WTC11 (cell line): ENCODE results near the gene NRBF2. TPM values are rescaled to one million over a fixed set of nuclear protein-coding genes. Genes with fewer than 3 reads are reported as not detected.

Experiments
- ATAC-seq: fragments of 200-7000 bp; cut with Tn5 transposase; 2 replicates; pipeline ENCODE4 v1.10.0; 2021; ENCODE audit warnings: mild to moderate bottlenecking, moderate library complexity
- CTCF ChIA-PET: fragments of 300-600 bp; sonication (Branson Sonifier 250); formaldehyde crosslinking; loops from one replicate; lab custom pipeline; 2021; ENCODE audit warnings: antibody characterized with exemption; lab: Charles Lee
- POLR2A ChIA-PET: fragments of 350-600 bp; sonication (Branson Sonifier 250); formaldehyde crosslinking; loops from one replicate; lab custom pipeline; 2021; ENCODE audit warnings: antibody characterized with exemption; lab: Charles Lee
- DNase-seq: peaks from one replicate; pipeline ENCODE4 v3.0.0; 2021; ENCODE audit warnings: low spot score
- H3K27ac Mint-ChIP-seq: 2 replicates; pipeline ENCODE4 v1.8.0; 2021; ENCODE audit warnings: mixed read lengths
- H3K27me3 Mint-ChIP-seq: 2 replicates; pipeline ENCODE4 v1.8.0; 2021; ENCODE audit warnings: low read depth, mild to moderate bottlenecking, moderate library complexity, mixed read lengths
- H3K36me3 Mint-ChIP-seq: 2 replicates; pipeline ENCODE4 v1.8.0; 2021; ENCODE audit warnings: mixed read lengths
- H3K4me1 Mint-ChIP-seq: 2 replicates; pipeline ENCODE4 v1.8.0; 2022; ENCODE audit warnings: mixed read lengths
- H3K4me3 Mint-ChIP-seq: 2 replicates; pipeline ENCODE4 v1.8.0; 2021; ENCODE audit warnings: mild to moderate bottlenecking, moderate library complexity, mixed read lengths
- H3K9me3 Mint-ChIP-seq: 2 replicates; pipeline ENCODE4 v1.8.0; 2021; ENCODE audit warnings: mixed read lengths
- FOXP1 ChIP-seq: sonication (generic); formaldehyde crosslinking; IDR thresholded peaks from 2 replicates; pipeline ENCODE4 v1.8.0; 2022; ENCODE audit warnings: missing genetic modification reagents, mild to moderate bottlenecking, moderate library complexity, borderline replicate concordance
- HMGA2 ChIP-seq: fragments of 250-450 bp; sonication (Bioruptor Pico); IDR thresholded peaks from 2 replicates; pipeline ENCODE4 v1.4.0; 2021; ENCODE audit warnings: mild to moderate bottlenecking, moderate library complexity
- HMGXB4 ChIP-seq: sonication (generic); formaldehyde crosslinking; IDR thresholded peaks from 2 replicates; pipeline ENCODE4 v1.8.1; 2023; ENCODE audit warnings: mild to moderate bottlenecking, moderate library complexity, missing genetic modification reagents
- JAZF1 ChIP-seq: fragments of 250-450 bp; sonication (Bioruptor Pico); IDR thresholded peaks from 2 replicates; pipeline ENCODE4 v1.9.0; 2021; ENCODE audit warnings: moderate library complexity, mild to moderate bottlenecking, inconsistent platforms
- NFYB ChIP-seq: sonication (generic); formaldehyde crosslinking; conservative IDR thresholded peaks from 2 replicates; pipeline ENCODE4 v1.8.0; 2022; ENCODE audit warnings: low read depth, missing genetic modification reagents
- NR2C2 ChIP-seq: sonication (generic); formaldehyde crosslinking; IDR thresholded peaks from 2 replicates; pipeline ENCODE4 v1.8.0; 2022; ENCODE audit warnings: mild to moderate bottlenecking, missing genetic modification reagents
- NR3C1 ChIP-seq: sonication (generic); formaldehyde crosslinking; conservative IDR thresholded peaks from 2 replicates; pipeline ENCODE4 v1.8.1; 2023; ENCODE audit warnings: low read depth, mild to moderate bottlenecking, missing genetic modification reagents
- PRDM15 ChIP-seq: sonication (generic); formaldehyde crosslinking; IDR thresholded peaks from 2 replicates; pipeline ENCODE4 v1.8.0; 2022; ENCODE audit warnings: missing genetic modification reagents
- SOX15 ChIP-seq: fragments of 250-450 bp; sonication (Bioruptor Pico); IDR thresholded peaks from 2 replicates; pipeline ENCODE4 v1.9.0; 2021; ENCODE audit warnings: mild to moderate bottlenecking
- ZNF263 ChIP-seq: sonication (generic); formaldehyde crosslinking; IDR thresholded peaks from 2 replicates; pipeline ENCODE4 v1.8.1; 2022; ENCODE audit warnings: low read depth, mild to moderate bottlenecking, moderate library complexity, missing genetic modification reagents
- ZNF532 ChIP-seq: fragments of 250-450 bp; sonication (Bioruptor Pico); IDR thresholded peaks from 2 replicates; pipeline ENCODE4 v1.9.0; 2021; ENCODE audit warnings: mild to moderate bottlenecking, borderline replicate concordance
- total RNA-seq: library from RNA; stranded (reverse); gene quantifications from 3 replicates; pipeline ENCODE4 v1.2.3, GENCODE V29; 2021

The NRBF2 gene
- total RNA-seq, 1 experiment from 2014 or later: 25.9 TPM

GRCh38 chr10:63154546-63155387 is 21.6 kb downstream of the NRBF2 start:
- Mint-ChIP-seq H3K27me3 (no peaks in the 10 kb centered on the region), H3K36me3 (peaks cover 19% of the 10 kb centered on the region), H3K9me3 (no peaks in the 10 kb centered on the region), H3K4me3 (no peak overlapping the region), H3K4me1 (0 out of 2 replicates have a peak, but pooled peaks cover 4% of the 10 kb centered on the region), H3K27ac (no peak overlapping the region)
- ATAC-seq (no peak), DNase-seq (no peak)
- no peak for TF ChIP-seq JAZF1 (CRISPR knock-in tag)
- TF ChIP-seq ZNF263 (CRISPR knock-in tag): no peak
- TF ChIP-seq FOXP1 (CRISPR knock-in tag): no peak
- no peak for TF ChIP-seq ZNF532 (CRISPR knock-in tag)
- TF ChIP-seq PRDM15 (CRISPR knock-in tag): no peak
- TF ChIP-seq NFYB: no peak
- no peak for TF ChIP-seq NR2C2 (CRISPR knock-in tag)
- no peak for TF ChIP-seq NR3C1 (CRISPR knock-in tag)
- no peak for TF ChIP-seq SOX15
- TF ChIP-seq HMGA2 (CRISPR knock-in tag): no peak
- CTCF ChIA-PET: no interaction called here
- POLR2A ChIA-PET: no interaction called here

GRCh38 chr10:63155388-63156020 is 22.4 kb downstream of the NRBF2 start:
- CTCF ChIA-PET: no interaction called here

More at GRCh38 chr10:63155388-63156020, 22.4 kb downstream of the NRBF2 start:
- ATAC-seq: no peak
- TF ChIP-seq HMGXB4 (CRISPR knock-in tag): no peak
- no peak for TF ChIP-seq NFYB
- Mint-ChIP-seq H3K4me1 (0 out of 2 replicates have a peak, but pooled peaks cover 4% of the 10 kb centered on the region), H3K36me3 (peaks cover 19% of the 10 kb centered on the region), H3K4me3 (no peak overlapping the region), H3K27me3 (no peaks in the 10 kb centered on the region), H3K27ac (no peak overlapping the region), H3K9me3 (no peaks in the 10 kb centered on the region)
- POLR2A ChIA-PET: no interaction called here
- DNase-seq: no peak
